T-helper 1 cell treated with Interleukin-12 subunit alpha and Interleukin-12 subunit beta and Interleukin-4 antibody, amounts not matched to agents 30 μg/mL and 1 μg/mL, for 36 hours (primary cell): Measurements from ENCODE around the gene DDX25.
"Not testable (repeated sequence)": the region's sequence is repeated elsewhere in the genome, so short reads cannot be mapped to it uniquely, and the experiment has no call there.

Experiments used
- H3K27ac Mint-ChIP-seq: one replicate; pipeline ENCODE4 v1.8.0; 2021; ENCODE audit warnings: mild to moderate bottlenecking, mixed read lengths
- H3K27me3 Mint-ChIP-seq: one replicate; pipeline ENCODE4 v1.8.0; 2021; ENCODE audit warnings: low read depth, mixed read lengths
- H3K36me3 Mint-ChIP-seq: one replicate; pipeline ENCODE4 v1.8.0; 2021; ENCODE audit warnings: low read depth, mixed read lengths
- H3K4me1 Mint-ChIP-seq: one replicate; pipeline ENCODE4 v1.8.0; 2021; ENCODE audit warnings: low read depth, mixed read lengths
- H3K4me3 Mint-ChIP-seq: one replicate; pipeline ENCODE4 v1.8.0; 2021; ENCODE audit warnings: mild to moderate bottlenecking, moderate library complexity, mixed read lengths
- H3K9me3 Mint-ChIP-seq: one replicate; pipeline ENCODE4 v1.8.0; 2021; ENCODE audit warnings: mixed read lengths

Gene DDX25

GRCh38 chr11:125890447-125891100 is 13.7 kb upstream of the DDX25 start:
- peaks cover 37% of the 10 kb centered on the region for H3K4me1 Mint-ChIP-seq
- H3K27me3 Mint-ChIP-seq: peaks cover 5% of the 10 kb centered on the region
- H3K4me3 Mint-ChIP-seq: peak overlapping the region; percentile 12
- H3K36me3 Mint-ChIP-seq: peaks cover 31% of the 10 kb centered on the region
- H3K9me3 Mint-ChIP-seq: no peaks in the 10 kb centered on the region
- peak overlapping the region; percentile 5 for H3K27ac Mint-ChIP-seq

- Mint-ChIP-seq H3K4me3 (no peak overlapping the region), H3K4me1 (peaks cover 37% of the 10 kb centered on the region), H3K27ac (no peak overlapping the region), H3K27me3 (peaks cover 5% of the 10 kb centered on the region), H3K9me3 (no peaks in the 10 kb centered on the region), H3K36me3 (peaks cover 38% of the 10 kb centered on the region)
Measured at GRCh38 chr11:125892071-125892470, 12.2 kb upstream of the DDX25 start.

- peaks cover 37% of the 10 kb centered on the region for H3K4me1 Mint-ChIP-seq
- H3K36me3 Mint-ChIP-seq: peaks cover 37% of the 10 kb centered on the region
- H3K27ac Mint-ChIP-seq: no peak overlapping the region
- no peak overlapping the region for H3K4me3 Mint-ChIP-seq
- H3K27me3 Mint-ChIP-seq: no peaks in the 10 kb centered on the region
- H3K9me3 Mint-ChIP-seq: no peaks in the 10 kb centered on the region
Measured at GRCh38 chr11:125892994-125893393, 11.3 kb upstream of the DDX25 start.

GRCh38 chr11:125901872-125902271 is 2.4 kb upstream of the DDX25 start:
- peaks cover 24% of the 10 kb centered on the region for H3K36me3 Mint-ChIP-seq
- peaks cover 35% of the 10 kb centered on the region for H3K4me1 Mint-ChIP-seq
- H3K9me3 Mint-ChIP-seq: no peaks in the 10 kb centered on the region
- peak overlapping the region; percentile 24 for H3K27ac Mint-ChIP-seq
- peaks cover 28% of the 10 kb centered on the region for H3K27me3 Mint-ChIP-seq
- peak overlapping the region; percentile 93 for H3K4me3 Mint-ChIP-seq

GRCh38 chr11:125902277-125902926 is 1.9 kb upstream of the DDX25 start:
- no peaks in the 10 kb centered on the region for H3K9me3 Mint-ChIP-seq
- H3K27ac Mint-ChIP-seq: peak overlapping the region; percentile 85
- H3K4me3 Mint-ChIP-seq: peak overlapping the region; percentile 93
- H3K36me3 Mint-ChIP-seq: peaks cover 22% of the 10 kb centered on the region
- H3K4me1 Mint-ChIP-seq: peaks cover 34% of the 10 kb centered on the region
- peaks cover 28% of the 10 kb centered on the region for H3K27me3 Mint-ChIP-seq

GRCh38 chr11:125902927-125903710 is 1.2 kb upstream of the DDX25 start, which contains the start of gene PUS3:
Gene PUS3 (minus strand): TSS chr11:125903206. CDS start chr11:125896284, 6,922 bp downstream.
- peaks cover 18% of the 10 kb centered on the region for H3K36me3 Mint-ChIP-seq
- peaks cover 29% of the 10 kb centered on the region for H3K4me1 Mint-ChIP-seq
- H3K4me3 Mint-ChIP-seq: peak within 1 kb of the TSS; percentile 93
- H3K9me3 Mint-ChIP-seq: no peaks in the 10 kb centered on the region
- peaks cover 35% of the 10 kb centered on the region for H3K27me3 Mint-ChIP-seq
- peak within 1 kb of the TSS; percentile 85 for H3K27ac Mint-ChIP-seq

- H3K4me1 Mint-ChIP-seq: peaks cover 23% of the 10 kb centered on the region
- peak overlapping the region; percentile 76 for H3K4me3 Mint-ChIP-seq
- H3K27ac Mint-ChIP-seq: no peak overlapping the region
- no peaks in the 10 kb centered on the region for H3K9me3 Mint-ChIP-seq
- H3K36me3 Mint-ChIP-seq: peaks cover 11% of the 10 kb centered on the region
- H3K27me3 Mint-ChIP-seq: peaks cover 39% of the 10 kb centered on the region
Measured at GRCh38 chr11:125904678-125905077, 370 bp downstream of the DDX25 start.

- Mint-ChIP-seq H3K9me3 (no peaks in the 10 kb centered on the region), H3K4me3 (no peak overlapping the region), H3K27me3 (peaks cover 40% of the 10 kb centered on the region), H3K36me3 (no peaks in the 10 kb centered on the region), H3K27ac (no peak overlapping the region), H3K4me1 (no peaks in the 10 kb centered on the region)
Measured at GRCh38 chr11:125910226-125910849, 6.0 kb downstream of the DDX25 start.

GRCh38 chr11:125914601-125915000 is 10.3 kb downstream of the DDX25 start:
- H3K36me3 Mint-ChIP-seq, H3K9me3 Mint-ChIP-seq, H3K4me3 Mint-ChIP-seq, H3K27ac Mint-ChIP-seq, H3K4me1 Mint-ChIP-seq: not testable (repeated sequence)
- peaks cover 38% of the 10 kb centered on the region for H3K27me3 Mint-ChIP-seq

- H3K27me3 Mint-ChIP-seq: peaks cover 29% of the 10 kb centered on the region
- no peaks in the 10 kb centered on the region for H3K4me1 Mint-ChIP-seq
- H3K9me3 Mint-ChIP-seq: no peaks in the 10 kb centered on the region
- H3K4me3 Mint-ChIP-seq: no peak overlapping the region
- no peak overlapping the region for H3K27ac Mint-ChIP-seq
- H3K36me3 Mint-ChIP-seq: no peaks in the 10 kb centered on the region
Measured at GRCh38 chr11:125916683-125917347, 12.5 kb downstream of the DDX25 start.

GRCh38 chr11:125918140-125918840 is 14.0 kb downstream of the DDX25 start:
- no peaks in the 10 kb centered on the region for H3K36me3 Mint-ChIP-seq
- H3K27me3 Mint-ChIP-seq: peaks cover 32% of the 10 kb centered on the region
- no peak overlapping the region for H3K27ac Mint-ChIP-seq
- H3K4me1 Mint-ChIP-seq: no peaks in the 10 kb centered on the region
- H3K9me3 Mint-ChIP-seq: no peaks in the 10 kb centered on the region
- no peak overlapping the region for H3K4me3 Mint-ChIP-seq

GRCh38 chr11:125921042-125921441 is 16.7 kb downstream of the DDX25 start:
- no peaks in the 10 kb centered on the region for H3K4me1 Mint-ChIP-seq

GRCh38 chr11:125922156-125922555 is 17.8 kb downstream of the DDX25 start:
- Mint-ChIP-seq H3K4me1 (no peaks in the 10 kb centered on the region), H3K27me3 (peaks cover 23% of the 10 kb centered on the region), H3K27ac (no peak overlapping the region), H3K9me3 (no peaks in the 10 kb centered on the region), H3K4me3 (no peak overlapping the region), H3K36me3 (no peaks in the 10 kb centered on the region)

More at GRCh38 chr11:125921042-125921441, 16.7 kb downstream of the DDX25 start:
- H3K4me3 Mint-ChIP-seq: no peak overlapping the region
- no peaks in the 10 kb centered on the region for H3K36me3 Mint-ChIP-seq
- peaks cover 25% of the 10 kb centered on the region for H3K27me3 Mint-ChIP-seq
- no peak overlapping the region for H3K27ac Mint-ChIP-seq
- H3K9me3 Mint-ChIP-seq: no peaks in the 10 kb centered on the region
